SK-N-DZ (cell line): ENCODE measurements around the gene SNAPC4.
"Not testable (repeated sequence)": the region's sequence is repeated elsewhere in the genome, so short reads cannot be mapped to it uniquely, and the experiment has no call there.

Source experiments
- DNase-seq: peaks from one replicate; pipeline ENCODE4 v3.0.0-alpha.2; 2015; ENCODE audit warnings: low spot score

Gene SNAPC4

GRCh38 chr9:136433043-136433715 lies 33.2 kb upstream of the SNAPC4 start:
- no peak for DNase-seq

DNA sequence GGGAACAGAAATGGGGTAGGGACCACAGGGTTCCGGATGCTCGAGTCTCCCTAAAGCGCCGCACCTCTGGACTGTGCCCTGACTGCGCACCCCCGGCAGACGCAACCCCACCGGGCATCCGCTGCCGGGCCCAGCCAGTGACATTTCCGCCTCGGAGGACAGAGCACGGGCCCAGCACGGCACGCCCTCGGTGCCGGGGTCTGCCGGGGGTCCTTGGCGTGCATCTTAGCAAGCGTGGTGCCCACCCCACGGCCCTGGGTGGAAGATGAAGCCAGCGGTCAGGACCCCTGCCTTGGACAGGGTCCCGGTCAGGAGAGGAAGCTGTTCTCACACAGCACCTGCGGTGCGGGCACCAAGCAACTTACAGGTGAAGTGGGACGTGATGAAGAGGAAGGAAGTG lies 32.6 kb upstream of the SNAPC4 start:
- no peak for DNase-seq

DNA sequence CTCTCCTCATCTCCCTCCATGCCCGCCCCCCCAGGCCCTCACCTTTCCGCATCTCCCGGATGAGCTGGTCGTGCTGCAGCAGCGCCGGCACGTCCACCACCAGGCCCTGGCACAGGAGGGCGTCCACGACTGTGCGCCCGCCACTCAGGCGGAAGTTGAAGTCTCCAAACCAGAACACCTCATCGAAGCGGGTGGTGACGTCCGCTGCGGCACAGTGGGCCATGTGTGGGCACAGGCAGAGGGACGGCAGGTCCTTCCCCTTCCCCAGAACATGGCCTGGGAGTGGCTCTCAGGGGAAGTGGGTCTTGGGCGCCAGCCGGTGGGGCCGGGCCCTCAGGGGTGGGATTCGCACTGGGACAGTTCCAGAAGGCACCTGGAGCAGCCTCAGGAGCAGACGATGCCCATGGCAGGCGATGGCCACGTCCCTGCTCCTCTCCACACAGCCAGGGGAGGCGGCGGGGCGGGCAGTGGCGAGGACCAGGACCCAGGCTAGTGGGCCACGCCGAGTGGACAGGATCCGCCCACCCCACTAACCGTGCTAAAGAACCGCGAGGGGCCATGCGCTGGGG lies 31.9 kb upstream of the SNAPC4 start:
- no peak for DNase-seq

DNA sequence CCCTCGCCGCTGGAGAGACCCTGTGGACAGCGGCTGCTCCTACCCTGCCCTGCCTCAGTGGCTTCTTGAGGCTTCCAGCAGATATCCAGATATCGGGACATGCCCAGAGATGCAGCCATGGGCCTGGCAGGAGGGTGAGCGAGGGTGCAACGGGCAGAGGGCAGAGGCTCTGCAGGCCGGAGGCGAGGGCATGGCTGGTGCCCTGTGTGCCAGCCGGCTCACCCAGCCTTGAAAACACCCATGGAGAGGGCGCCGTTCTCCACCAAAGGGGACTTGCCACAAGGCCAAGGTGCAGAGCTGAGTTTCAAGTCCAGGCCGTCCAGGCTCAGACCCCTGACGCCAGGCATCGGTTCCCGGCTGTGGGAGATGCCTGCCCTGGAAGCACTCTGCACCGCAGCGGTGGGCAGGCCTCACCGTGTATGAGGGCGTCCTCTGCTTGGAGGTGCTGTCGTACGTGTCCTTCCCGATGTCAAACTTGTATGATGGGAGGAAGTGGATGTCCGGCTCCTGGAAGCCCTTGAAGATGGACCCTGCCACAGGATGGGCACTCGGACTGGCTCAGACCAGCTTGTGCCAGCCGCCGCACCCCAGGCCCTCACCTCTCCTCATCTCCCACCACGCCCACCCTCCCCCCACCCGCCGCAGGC lies 30.7 kb upstream of the SNAPC4 start:
- no peak for DNase-seq

DNA sequence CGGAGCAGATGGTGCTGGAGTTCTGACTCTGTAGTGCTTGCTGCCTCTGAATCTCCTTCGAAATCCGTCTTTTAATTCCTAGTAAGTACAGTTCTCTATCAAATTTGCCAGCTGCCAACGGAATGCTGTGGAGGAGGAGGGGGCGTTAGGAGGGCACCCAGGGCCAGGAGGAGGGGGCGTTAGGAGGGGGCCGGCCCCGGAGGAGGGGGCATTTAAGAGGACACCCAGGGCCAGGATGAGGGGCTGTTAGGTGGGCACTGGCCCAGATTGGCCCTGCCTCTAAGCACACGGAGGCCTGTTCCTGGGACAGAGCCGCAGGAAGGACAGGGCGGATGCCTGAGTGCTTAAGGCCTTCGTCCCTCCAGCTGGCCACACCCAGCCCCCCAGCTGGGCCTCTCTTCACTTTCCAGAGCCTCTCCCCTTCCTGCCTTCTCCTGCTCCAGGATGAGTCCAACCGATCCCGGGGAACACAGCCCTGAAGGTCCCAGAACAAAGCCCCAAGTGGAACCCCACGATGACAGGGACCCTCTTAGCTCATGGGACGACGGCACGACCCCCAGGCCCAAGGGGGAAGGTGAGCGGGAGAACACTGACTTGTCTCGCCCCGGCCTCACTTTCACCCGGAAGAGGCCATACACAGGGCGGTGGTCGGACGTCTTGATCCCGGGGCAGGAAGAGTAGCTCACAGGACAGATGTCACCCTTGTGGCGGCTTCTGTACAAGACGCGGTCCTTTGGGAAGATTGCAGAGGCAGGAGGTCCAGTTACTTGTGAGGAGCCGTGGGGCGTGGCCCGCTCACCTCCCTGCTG lies 29.9 kb upstream of the SNAPC4 start:
- DNase-seq: no peak

- no peak for DNase-seq
Observed at GRCh38 chr9:136429075-136429628, 29.2 kb upstream of the SNAPC4 start.

GRCh38 chr9:136426787-136427186 lies 26.8 kb upstream of the SNAPC4 start:
- DNase-seq: no peak

- DNase-seq: not testable (repeated sequence)
Observed at GRCh38 chr9:136425367-136425766, 25.4 kb upstream of the SNAPC4 start.

DNA sequence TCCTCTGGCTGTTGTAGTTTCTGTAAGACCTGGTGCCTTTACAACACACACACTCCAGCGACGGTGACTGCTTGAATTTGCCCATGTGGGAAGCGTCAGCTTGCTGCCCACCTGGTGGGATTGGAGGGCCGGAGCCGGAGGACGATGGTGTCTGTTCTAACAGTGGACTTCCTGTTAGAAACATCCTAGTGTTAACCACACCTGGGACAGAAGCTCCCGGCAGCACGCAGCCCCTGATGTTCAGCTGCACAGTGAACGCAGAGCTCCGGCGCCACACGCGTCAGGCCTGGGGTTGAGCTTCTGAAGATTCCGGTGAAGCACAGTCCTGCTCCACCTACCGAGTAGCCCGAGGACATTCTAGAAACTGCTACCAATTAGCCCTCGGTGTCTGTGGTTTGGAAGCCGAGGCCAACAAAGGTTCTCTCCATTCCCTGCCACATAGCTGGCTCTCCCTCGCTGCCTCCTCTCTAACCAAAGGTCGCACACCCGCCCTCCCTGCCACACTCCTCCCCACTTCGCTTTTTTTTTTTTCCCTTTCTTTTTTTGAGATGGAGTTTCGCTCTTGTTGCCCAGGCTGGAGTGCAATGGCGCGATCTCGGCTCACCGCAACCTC lies 24.9 kb upstream of the SNAPC4 start:
- no peak for DNase-seq

DNA sequence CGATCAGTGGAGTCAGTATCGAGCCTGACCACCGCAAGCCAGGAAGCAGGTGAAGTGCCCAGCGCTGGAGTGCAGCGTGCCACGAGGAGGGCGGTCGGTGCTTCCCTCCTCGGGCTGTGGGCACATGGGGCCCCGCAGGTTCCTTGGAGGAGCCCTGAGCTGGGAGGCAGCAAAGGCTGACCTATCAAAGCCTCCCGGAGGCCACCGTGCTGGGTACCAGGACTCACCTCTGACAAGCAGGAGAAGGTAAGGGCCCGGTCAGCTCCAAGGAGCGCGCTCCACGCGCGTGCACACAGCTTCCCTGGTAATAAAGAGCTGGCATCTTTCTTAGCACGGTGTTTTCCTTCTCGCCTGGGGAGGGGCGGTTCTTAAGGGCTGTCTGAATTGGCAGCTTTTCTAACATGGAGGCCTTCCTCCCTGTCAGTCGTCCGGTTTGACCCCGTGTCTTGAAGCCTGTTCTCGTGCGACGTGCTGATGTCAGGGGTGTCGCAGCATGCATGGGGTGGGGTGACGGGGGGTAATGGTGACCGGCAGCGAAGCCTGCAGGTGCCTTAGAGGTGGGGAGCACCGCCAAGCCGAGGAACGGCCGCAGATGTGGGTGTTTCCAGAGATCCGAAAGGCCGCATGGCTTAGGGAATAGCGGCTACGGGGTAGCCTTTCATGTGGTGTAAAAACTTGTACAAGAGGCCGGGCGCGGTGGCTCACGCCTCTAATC lies 23.6 kb upstream of the SNAPC4 start:
- no peak for DNase-seq

GRCh38 chr9:136422876-136423275 lies 22.9 kb upstream of the SNAPC4 start:
- no peak for DNase-seq

DNA sequence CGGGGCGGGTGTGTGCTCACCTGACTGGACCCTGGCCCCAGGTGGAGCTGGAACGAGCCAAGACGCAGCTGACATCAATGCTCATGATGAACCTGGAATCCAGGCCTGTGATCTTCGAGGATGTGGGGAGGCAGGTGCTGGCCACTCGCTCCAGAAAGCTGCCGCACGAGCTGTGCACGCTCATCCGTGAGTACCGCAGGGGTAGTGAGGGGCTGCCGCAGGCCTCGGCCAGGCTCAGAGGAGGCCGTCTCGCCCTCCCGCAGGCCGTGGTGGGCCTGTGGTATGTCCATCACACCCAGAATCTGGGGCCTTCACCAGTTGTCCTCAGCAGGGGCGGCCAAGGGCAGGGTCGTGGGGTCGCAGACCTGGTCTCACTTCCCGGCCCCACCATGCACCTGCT lies 21.8 kb upstream of the SNAPC4 start:
- DNase-seq: no peak

DNA sequence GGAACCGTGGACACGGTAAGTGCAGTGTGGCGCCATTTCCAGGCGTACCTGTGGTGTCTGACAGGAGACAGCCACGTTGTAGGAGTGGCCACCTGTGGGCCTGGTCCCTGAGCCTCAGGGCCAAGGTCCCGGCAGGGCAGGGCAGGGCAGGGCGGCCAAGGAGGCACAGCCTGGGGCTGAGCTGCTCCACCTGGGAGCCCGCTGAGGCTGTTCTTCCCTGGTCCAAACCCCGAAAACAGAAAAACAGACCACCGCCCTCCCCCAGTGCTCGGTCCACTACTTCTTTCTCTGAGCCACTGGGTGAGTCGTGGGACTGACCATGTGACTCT lies 19.1 kb upstream of the SNAPC4 start:
- no peak for DNase-seq

DNA sequence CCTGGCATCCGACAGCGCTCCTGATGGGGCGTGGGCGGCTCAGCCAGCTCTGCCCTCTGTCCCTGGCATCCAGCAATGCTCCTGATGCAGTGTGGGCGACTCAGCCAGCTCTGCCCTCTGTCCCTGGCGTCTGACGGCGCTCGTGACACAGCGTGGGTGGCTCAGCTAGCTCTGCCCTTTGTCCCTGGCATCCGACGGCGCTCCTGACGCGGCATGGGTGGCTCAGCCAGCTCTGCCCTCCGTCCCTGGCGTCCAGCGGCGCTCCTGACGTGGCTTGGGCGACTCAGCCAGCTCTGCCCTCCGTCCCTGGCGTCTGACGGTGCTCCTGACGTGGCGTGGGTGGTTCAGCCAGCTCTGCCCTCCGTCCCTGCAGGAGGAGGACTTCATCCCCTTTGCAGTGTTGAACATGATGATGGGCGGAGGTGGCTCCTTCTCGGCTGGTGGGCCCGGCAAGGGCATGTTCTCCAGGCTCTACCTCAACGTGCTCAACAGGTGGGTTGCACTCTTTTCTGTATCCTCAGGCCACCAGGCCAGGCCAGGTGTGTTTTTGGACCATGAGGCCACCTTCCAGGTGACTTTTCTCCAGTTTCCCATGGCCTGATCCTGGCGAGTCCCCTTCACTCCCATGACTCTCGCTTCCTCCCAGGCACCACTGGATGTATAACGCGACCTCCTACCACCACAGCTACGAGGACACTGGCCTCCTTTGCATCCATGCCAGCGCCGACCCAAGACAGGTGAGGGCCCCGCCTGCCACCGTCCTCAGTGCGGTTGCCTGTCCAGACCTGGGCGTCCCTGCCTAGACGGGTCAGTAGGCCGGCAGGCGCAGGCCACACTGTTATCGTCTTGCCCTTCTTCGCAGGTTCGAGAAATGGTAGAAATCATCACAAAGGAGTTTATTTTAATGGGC lies 18.5 kb upstream of the SNAPC4 start:
- no peak for DNase-seq

DNA sequence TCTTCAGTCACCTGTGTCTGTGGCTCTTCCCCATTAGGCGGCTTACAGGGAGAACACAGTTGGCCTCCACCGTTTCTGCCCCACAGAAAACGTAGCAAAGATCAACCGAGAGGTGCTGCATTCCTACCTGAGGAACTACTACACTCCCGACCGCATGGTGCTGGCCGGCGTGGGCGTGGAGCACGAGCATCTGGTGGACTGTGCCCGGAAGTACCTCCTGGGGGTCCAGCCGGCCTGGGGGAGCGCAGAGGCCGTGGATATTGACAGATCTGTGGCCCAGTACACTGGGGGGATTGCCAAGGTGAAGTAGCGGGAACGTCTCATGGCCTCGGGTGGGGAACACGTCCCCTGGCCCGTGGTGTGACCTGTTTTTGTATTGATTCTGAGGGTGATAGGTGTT lies 16.9 kb upstream of the SNAPC4 start:
- DNase-seq: no peak

- DNase-seq: no peak
Observed at GRCh38 chr9:136416427-136416826, 16.5 kb upstream of the SNAPC4 start.

DNA sequence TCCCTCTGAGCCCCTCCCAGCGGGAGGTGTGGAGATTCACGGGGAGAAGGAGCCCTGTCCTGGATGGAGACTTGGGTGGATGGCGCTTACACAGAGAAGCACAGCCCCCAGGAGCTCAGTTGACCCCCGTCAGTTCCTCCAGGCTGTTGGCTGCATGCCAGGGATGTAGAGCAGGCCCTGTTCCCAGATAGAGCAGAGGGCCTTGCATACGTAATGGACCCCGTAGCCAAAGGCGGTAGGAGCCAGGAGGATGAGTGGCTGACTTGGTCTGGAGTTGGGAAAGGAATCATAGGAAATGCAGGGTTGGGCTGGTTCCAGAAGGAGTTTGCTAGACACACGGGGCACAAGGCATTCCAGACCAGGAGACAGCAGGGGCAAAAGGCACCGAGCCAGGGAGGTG lies 13.0 kb upstream of the SNAPC4 start:
- DNase-seq: no peak

DNA sequence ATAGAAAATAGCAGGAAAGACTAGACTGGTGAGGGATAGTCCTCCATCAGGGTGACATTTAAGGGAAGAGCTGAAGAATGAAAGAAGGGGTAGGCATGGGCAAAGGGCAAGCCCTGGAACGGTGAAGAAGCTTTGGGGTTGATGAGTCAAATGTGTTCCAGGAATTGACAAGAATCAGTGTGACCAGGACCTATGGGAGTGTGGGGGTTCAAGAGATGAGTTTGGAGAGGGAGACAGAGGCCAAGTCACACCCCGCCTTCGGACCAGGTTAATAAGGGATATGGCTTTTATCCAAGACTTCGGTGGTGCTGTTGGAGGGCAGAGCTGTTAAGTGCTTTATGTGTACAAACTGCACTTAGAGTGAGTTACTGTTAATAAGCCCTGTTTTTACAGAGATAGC lies 11.4 kb upstream of the SNAPC4 start:
- DNase-seq: no peak

DNA sequence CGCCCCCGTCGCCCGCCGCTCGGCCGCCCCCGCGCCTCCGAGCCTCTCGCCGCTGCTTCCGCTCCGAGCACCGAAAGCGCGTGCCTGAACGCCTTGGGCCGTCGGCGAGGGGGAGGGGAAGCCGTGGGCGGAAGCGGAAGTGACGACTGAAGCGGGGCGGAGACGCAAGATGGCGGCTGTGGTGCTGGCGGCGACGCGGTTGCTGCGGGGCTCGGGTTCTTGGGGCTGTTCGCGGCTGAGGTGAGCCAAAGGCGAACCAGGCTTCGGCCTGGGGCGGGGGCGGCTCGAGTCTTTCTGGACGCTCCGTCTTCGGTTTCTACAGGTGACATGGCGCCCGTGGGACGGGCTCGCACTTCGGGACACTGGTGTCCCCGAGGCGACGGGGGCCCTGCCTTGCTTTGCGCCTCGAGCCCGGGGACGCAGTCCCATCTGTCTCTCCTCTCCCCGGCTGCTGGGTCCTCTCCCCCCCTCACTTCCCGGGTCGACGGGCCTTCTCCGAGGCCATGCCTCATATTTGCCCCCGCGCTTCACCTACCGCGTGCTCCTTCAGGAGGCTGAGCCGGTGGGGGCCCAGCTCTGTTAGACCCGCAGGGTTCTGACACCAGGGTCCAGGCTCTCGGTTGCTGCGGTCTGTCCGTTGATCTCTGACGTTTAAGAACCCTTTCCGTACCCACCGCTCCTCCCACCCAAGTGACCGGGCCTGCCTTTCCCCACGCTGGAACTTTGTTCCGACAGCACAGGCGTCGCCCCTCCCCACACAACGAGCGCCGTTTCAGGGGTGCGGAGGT lies 10.7 kb upstream of the SNAPC4 start, which contains the start of the genes ENTR1 and PMPCA:
ENTR1 (minus strand) TSS at position 115 of the 788 bp plus-strand sequence. CDS start 217 bp downstream, outside the sequence.
PMPCA (plus strand) TSS at position 159 of the 788 bp plus-strand sequence; CDS start at position 170, 11 bp downstream.
- DNase-seq: peak; percentile 84
